ENCODE measurements around the gene ARHGAP15. TPM values are rescaled to one million over a fixed set of nuclear protein-coding genes. Genes with fewer than 3 reads are reported as not detected.

Gene ARHGAP15
- total and polyA plus RNA-seq, 4 donors = 3.8 to 17.9 (median 13.2) TPM

GRCh38 chr2:143694335-143694734 lies 565.1 kb downstream of the ARHGAP15 start:
- no peaks in the 10 kb centered on the region for H3K36me3 ChIP-seq (ENCODE audit: control insufficient read depth in 4 of 4, insufficient read depth in 3 of 4, low read depth in 1 of 4, low read length in 3 of 4)
- peaks cover 0 to 2% (median 0%) of the 10 kb centered on the region in 4 donors for H3K27me3 ChIP-seq (ENCODE audit: control insufficient read depth in 4 of 4, insufficient read depth in 4 of 4, low read length in 3 of 4)
- no peak overlapping the region for H3K27ac ChIP-seq (ENCODE audit: low read depth in 1 of 2, low read length in 2 of 2)
- no peaks in the 10 kb centered on the region for H3K4me1 ChIP-seq (ENCODE audit: control insufficient read depth in 4 of 4, insufficient read depth in 4 of 4, low read length in 3 of 4)
- WGBS = 67% methylated on average over 3 of the region's 3 CpGs
- no peak for TF ChIP-seq TAF1 (conservative IDR thresholded peaks at IDR 0.05)
- no peak for TF ChIP-seq REST (IDR thresholded peaks at IDR 0.05)
- no peak for TF ChIP-seq GABPA (IDR thresholded peaks at IDR 0.05 in 1 of 2, conservative IDR thresholded peaks at IDR 0.05 in 1 of 2)
- TF ChIP-seq MAX (IDR thresholded peaks at IDR 0.05) = no peak
- TF ChIP-seq YY1 (IDR thresholded peaks at IDR 0.05) = no peak
- no peak for TF ChIP-seq ZBTB33 (IDR thresholded peaks at IDR 0.05)
- TF ChIP-seq HNF4G (IDR thresholded peaks at IDR 0.05) = no peak
- H3K9me3 ChIP-seq (ENCODE audit: control insufficient read depth in 4 of 4, low read length in 3 of 4) = no peaks in the 10 kb centered on the region
- H3K9ac ChIP-seq (ENCODE audit: low read depth in 1 of 2, low read length in 2 of 2) = no peak overlapping the region
- DNase-seq (ENCODE audit: low spot score) = no peak
- H3K4me3 ChIP-seq (ENCODE audit: low read depth in 1 of 3, low read length in 3 of 3) = no peak overlapping the region

GRCh38 chr2:143696651-143697050 lies 567.4 kb downstream of the ARHGAP15 start:
- no peaks in the 10 kb centered on the region for H3K36me3 ChIP-seq (ENCODE audit: control insufficient read depth in 4 of 4, insufficient read depth in 3 of 4, low read depth in 1 of 4, low read length in 3 of 4)
- no peak for TF ChIP-seq NR2F2 (IDR thresholded peaks at IDR 0.05)
- no peak for TF ChIP-seq SP1 (IDR thresholded peaks at IDR 0.05)
- no peak overlapping the region for H3K9ac ChIP-seq (ENCODE audit: low read depth in 1 of 2, low read length in 2 of 2)
- H3K27ac ChIP-seq (ENCODE audit: low read depth in 1 of 2, low read length in 2 of 2) = no peak overlapping the region
- no peaks in the 10 kb centered on the region for H3K27me3 ChIP-seq (ENCODE audit: control insufficient read depth in 4 of 4, insufficient read depth in 4 of 4, low read length in 3 of 4)
- no peaks in the 10 kb centered on the region for H3K9me3 ChIP-seq (ENCODE audit: control insufficient read depth in 4 of 4, low read length in 3 of 4)
- H3K4me3 ChIP-seq (ENCODE audit: low read depth in 1 of 3, low read length in 3 of 3) = no peak overlapping the region
- H3K4me1 ChIP-seq (ENCODE audit: control insufficient read depth in 4 of 4, insufficient read depth in 4 of 4, low read length in 3 of 4) = no peaks in the 10 kb centered on the region
- DNase-seq (ENCODE audit: low spot score) = no peak

- Histone ChIP-seq H3K27ac (ENCODE audit: low read depth in 1 of 2, low read length in 2 of 2) (no peak overlapping the region), H3K9ac (ENCODE audit: low read depth in 1 of 2, low read length in 2 of 2) (no peak overlapping the region), H3K36me3 (ENCODE audit: control insufficient read depth in 4 of 4, insufficient read depth in 3 of 4, low read depth in 1 of 4, low read length in 3 of 4) (peaks cover 0 to 2% (median 0%) of the 10 kb centered on the region in 4 donors), H3K9me3 (ENCODE audit: control insufficient read depth in 4 of 4, low read length in 3 of 4) (no peaks in the 10 kb centered on the region), H3K4me3 (ENCODE audit: low read depth in 1 of 3, low read length in 3 of 3) (no peak overlapping the region), H3K27me3 (ENCODE audit: control insufficient read depth in 4 of 4, insufficient read depth in 4 of 4, low read length in 3 of 4) (no peaks in the 10 kb centered on the region), H3K4me1 (ENCODE audit: control insufficient read depth in 4 of 4, insufficient read depth in 4 of 4, low read length in 3 of 4) (no peaks in the 10 kb centered on the region)
- WGBS = 59% methylated on average over 1 of the region's 1 CpG
- TF ChIP-seq HNF4G (IDR thresholded peaks at IDR 0.05) (no peak), GABPA (IDR thresholded peaks at IDR 0.05 in 1 of 2, conservative IDR thresholded peaks at IDR 0.05 in 1 of 2) (no peak), SP1 (IDR thresholded peaks at IDR 0.05) (no peak), MAX (IDR thresholded peaks at IDR 0.05) (no peak), RAD21 (IDR thresholded peaks at IDR 0.05) (no peak), YY1 (IDR thresholded peaks at IDR 0.05) (no peak), JUND (IDR thresholded peaks at IDR 0.05) (no peak)
- no peak for DNase-seq (ENCODE audit: low spot score)
These were observed 568.5 kb downstream of the ARHGAP15 start for GRCh38 chr2:143697744-143698143.

Measured in liver (tissue), 9 donors.